HG03196 (cell line): Measurements from ENCODE around the gene FXYD7.

Experiments
- ATAC-seq: cut with Tn5 transposase; IDR thresholded peaks from one replicate; pipeline ENCODE4 v1.9.1; 2021; ENCODE audit not compliant: unreplicated experiment

The FXYD7 gene

DNA sequence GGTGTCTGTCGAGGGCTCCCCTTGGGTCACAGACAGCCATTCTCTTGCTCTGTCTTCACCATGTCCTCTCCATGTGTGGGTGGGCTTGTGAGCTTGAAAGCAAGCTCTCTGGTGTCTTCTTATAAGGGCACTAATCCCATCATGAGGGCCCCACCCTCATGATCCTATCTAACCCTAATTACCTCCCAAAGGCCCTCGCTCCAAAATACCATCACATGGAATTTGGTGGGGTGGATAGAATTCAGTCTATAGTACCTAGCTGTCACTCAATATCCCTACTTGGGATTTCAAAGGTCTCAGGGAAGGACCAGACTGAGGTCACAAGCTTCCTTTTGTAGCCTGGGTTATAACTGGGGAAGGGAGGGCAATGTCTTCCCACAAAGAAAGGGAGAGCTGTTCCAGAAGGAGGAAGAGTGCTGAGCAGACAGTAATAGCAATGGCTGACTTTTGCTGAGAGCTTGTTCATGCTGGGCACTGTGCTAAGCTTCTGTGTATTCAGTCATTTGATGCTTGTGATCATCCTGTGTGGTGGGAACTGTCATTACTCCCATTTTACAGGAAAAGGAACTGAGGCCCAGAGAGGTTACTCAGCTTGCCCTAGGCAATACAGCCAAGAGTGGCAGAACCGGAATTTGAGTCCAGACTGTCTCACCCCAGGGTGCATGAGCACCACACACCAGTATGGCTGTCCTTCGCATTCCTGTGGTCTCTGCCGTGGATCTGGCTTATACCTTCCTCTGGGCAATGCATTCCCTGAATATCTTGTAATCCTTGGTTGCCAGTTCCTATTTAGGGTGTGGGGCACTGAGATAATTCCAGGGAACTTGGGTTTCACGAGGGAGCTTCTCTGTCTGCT, 19.6 kb downstream of the FXYD7 start:
- no peak for ATAC-seq

DNA sequence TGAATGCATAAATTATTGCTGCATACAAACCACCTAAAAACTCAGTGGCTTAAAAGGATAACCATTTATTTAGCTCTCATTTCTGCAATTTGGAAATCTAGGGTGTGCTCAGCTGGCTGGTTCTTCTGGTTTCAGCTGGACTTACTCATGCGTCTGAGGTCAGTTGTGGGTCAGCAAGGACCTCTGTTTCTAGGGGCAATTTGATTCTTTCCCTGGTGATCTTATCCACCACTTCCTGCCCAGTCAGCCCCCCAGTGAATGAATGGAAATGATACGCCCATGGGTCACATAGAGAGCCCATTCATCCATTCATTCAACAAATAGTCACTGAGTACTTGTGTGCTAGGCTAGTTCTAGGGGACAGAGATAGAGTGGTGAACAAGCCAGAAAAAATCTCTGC, 21.4 kb downstream of the FXYD7 start:
- no peak for ATAC-seq

DNA sequence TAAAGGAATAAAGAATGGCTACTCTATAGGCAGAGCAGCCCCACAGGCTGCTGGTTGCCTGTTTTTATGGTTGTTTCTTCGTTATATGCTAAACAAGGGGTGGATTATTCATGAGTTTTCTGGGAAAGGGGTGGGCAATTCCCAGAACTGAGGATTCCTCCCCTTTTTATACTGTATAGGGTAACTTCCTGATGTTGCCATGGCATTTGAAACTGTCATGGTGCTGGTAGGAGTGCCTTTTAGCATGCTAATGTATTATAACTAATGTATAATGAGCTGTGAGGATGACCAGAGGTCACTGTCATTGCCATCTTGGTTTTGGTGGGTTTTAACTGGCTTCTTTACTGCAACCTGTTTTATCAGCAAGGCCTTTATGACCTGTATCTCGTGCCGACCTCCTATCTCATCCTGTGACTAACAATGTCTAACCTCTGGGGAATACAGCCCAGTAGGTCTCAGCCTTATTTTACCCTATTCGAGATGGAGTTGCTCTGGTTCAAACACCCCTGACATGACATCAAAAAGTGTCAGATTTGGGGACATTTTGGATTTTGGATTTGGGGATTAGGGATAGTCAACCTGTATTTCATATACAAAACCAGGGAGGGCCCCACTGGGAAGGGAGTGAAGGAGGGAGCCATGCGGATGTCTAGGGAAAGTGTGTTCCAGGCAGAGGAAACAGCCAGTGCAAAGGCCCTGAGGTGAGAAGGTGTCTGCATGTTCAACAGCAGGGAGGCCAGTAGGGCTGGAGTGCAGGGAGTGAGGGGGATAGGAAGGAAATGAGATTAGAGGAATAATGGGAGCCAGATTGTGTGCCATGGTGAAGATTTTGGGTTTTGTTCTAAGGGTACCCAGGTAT, 22.4 kb downstream of the FXYD7 start:
- no peak for ATAC-seq

DNA sequence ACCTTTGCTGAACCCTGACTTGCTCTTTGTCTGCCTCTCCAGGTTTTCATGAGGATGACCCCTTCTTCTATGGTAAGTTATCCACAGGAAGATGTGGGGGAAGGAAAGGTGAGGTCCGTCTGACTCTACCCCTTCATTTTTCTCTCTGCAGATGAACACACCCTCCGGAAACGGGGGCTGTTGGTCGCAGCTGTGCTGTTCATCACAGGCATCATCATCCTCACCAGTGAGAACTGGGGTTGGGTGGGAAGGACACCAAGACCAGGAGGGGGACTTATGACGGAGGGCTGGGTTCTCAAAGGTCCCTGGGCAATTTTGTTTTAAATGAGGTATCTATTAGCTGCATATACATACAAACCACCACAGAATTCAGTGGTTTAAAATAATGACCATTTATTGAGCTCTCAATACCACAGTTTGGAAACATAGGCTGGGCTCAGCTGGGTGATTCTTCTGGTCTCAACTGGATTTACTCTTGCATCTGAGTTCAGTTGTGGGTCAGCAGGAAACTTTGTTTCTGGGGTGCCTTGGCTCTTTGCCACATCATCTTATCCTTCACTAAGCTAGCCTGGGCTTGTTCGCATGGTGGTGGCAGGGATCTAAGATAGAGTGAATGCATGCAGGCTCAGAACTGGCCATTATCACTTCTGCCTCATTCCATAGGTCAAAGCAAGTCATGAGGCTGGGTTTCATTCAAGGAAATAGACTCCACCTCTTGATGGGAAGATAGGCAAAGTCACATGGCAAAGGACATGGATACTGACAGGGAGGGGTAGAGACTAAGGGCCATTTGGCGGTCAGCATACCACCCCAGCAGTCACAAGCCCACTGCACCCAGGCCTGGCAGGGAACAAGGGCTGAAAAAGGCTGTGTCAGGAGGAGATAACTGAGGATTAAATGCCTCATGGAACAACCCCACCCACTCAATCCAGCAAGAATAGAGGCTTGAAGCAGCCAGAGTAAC, 23.3 kb downstream of the FXYD7 start:
- ATAC-seq, result no peak

GRCh38 chr19:35167251-35168119, 24.4 kb downstream of the FXYD7 start:
- ATAC-seq, result no peak

- no peak for ATAC-seq
These were observed 25.1 kb downstream of the FXYD7 start for GRCh38 chr19:35168196-35168595.

- no peak for ATAC-seq
These were observed 26.4 kb downstream of the FXYD7 start for GRCh38 chr19:35169221-35169995.

DNA sequence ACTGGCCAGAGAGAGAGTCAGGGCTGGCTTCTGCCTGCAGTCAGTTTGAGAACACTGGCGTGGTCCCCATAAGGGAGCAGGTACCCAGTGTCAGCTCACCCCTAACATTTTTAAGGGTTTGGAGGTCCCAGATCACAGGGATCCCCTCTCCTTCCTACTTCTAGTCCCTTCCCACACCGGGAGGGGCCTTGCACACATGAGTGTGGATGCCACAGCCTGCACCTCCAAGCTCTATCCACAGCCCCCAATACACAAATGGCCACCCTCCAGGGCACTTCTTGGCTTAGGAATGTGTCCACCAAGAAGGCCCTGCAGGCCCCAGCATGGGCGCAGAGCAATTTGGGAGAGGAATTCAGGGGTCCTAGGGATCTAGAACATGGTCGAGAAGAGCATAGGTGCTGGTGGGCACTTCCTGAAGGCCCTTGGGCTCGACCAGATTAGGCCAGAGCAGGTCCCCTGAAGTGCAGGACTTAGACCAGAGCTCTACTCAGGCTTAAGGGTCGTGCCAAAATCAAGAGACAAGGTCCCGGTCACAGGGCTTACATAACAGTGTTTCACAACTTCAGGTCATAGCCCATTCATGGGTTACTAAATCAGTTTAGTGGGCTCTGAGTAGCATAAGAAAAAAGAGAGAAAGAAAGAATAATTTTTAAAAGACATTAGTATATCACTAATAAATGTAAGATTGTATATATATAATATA, 27.5 kb downstream of the FXYD7 start:
- no peak for ATAC-seq

GRCh38 chr19:35171730-35172129, 28.7 kb downstream of the FXYD7 start:
- ATAC-seq, result no peak

DNA sequence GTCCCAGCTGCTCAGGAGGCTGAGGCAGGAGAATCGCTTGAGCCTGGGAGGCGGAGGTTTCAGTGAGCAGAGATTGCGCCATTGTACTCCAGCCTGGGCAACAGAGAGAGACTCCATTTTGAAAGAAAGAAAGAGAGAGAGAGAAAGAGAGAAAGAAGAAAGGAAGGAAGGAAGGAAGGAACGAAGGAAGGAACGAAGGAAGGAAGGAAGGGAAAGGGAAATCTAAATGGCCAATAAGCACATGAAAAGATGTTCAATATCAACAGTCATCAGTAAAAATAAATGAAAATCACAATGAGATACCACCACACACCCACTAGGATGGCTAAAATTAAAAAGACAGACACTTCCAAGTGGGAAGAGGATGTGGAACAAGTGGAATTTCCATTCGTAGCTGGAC, 31.2 kb downstream of the FXYD7 start:
- ATAC-seq, result no peak

DNA sequence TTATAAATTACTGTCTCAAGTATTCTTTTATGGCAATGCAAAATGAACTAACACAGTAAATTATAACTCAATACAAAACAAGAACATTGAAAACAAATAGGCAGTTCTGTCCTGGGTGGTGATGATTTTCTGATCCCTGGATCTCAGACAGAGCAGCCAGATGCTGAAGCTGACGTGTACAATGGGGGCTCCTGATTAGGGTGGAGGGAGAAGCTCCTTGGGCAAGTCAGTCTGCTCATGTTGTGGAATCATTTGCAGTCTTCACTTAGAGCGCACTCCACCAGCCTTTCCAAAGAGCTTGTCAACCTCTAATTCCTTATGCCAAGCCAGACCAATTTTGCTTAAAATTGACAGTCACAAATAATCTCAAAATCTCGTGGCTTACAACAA, 33.1 kb downstream of the FXYD7 start:
- no peak for ATAC-seq

GRCh38 chr19:35177377-35178274, 34.6 kb downstream of the FXYD7 start:
- no peak for ATAC-seq

GRCh38 chr19:35178701-35179100, 35.6 kb downstream of the FXYD7 start:
- no peak for ATAC-seq

- no peak for ATAC-seq
These were observed 36.8 kb downstream of the FXYD7 start for GRCh38 chr19:35179830-35180229.

GRCh38 chr19:35181387-35181786, 38.3 kb downstream of the FXYD7 start:
- ATAC-seq, result no peak

GRCh38 chr19:35184267-35184666, 41.2 kb downstream of the FXYD7 start:
- ATAC-seq, result no peak

DNA sequence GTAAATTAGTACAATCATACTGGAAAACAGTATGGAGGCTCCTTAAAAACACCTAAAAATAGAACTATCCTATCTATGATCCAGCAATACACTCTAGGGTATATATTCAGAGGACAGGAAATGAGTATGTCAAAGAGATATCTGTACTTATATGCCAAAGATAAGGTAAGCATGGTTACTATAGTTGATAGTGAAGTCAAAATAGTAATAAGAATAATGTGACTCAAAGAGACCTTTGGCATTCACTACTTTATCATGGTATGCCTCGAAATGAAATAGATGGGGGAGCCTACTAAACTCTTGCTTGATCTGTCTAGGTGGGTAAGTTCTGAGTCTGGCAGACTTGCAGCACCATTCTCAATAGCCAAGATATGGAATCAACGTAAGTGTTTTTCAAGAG, 41.8 kb downstream of the FXYD7 start:
- ATAC-seq, result no peak
